NT2/D1 (cell line): Measurements from ENCODE around the gene RBFOX1.

Source experiments
- DNase-seq: peaks from one replicate; pipeline ENCODE4 v3.0.0-alpha.2; 2011; ENCODE audit warnings: low read depth, low spot score
- H3K27me3 ChIP-seq: 2 replicates; pipeline ENCODE4 v1.6.0; 2011; ENCODE audit warnings: mild to moderate bottlenecking; ENCODE audit not compliant: insufficient read length, insufficient read depth
- H3K36me3 ChIP-seq: 2 replicates; pipeline ENCODE4 v1.6.1; 2011; ENCODE audit warnings: mild to moderate bottlenecking, low read length, mixed read lengths; ENCODE audit not compliant: insufficient read depth, insufficient read length
- H3K4me1 ChIP-seq: 2 replicates; pipeline ENCODE4 v1.5.1; 2011; ENCODE audit not compliant: insufficient read depth, insufficient read length
- H3K4me3 ChIP-seq: 2 replicates; pipeline ENCODE4 v1.5.1; 2011; ENCODE audit warnings: low read depth; ENCODE audit not compliant: insufficient read length
- H3K9ac ChIP-seq: 2 replicates; pipeline ENCODE4 v1.6.0; 2011; ENCODE audit warnings: low read depth; ENCODE audit not compliant: insufficient read length
- H3K9me3 ChIP-seq: 2 replicates; pipeline ENCODE4 v1.5.1; 2011; ENCODE audit warnings: mild to moderate bottlenecking, low read length; ENCODE audit not compliant: insufficient read depth
- SUZ12 ChIP-seq: IDR thresholded peaks from 2 replicates; pipeline ENCODE4 v1.6.1; 2011; ENCODE audit not compliant: insufficient read length, insufficient read depth; ENCODE audit errors: extremely low read depth
- YY1 ChIP-seq: IDR thresholded peaks from 2 replicates; pipeline ENCODE4 v1.6.1; 2011; ENCODE audit not compliant: insufficient read length, insufficient read depth
- ZNF274 ChIP-seq: IDR thresholded peaks from 2 replicates; pipeline ENCODE4 v1.6.1; 2011; ENCODE audit warnings: mild to moderate bottlenecking, low read depth, low read length

RBFOX1 gene

DNA sequence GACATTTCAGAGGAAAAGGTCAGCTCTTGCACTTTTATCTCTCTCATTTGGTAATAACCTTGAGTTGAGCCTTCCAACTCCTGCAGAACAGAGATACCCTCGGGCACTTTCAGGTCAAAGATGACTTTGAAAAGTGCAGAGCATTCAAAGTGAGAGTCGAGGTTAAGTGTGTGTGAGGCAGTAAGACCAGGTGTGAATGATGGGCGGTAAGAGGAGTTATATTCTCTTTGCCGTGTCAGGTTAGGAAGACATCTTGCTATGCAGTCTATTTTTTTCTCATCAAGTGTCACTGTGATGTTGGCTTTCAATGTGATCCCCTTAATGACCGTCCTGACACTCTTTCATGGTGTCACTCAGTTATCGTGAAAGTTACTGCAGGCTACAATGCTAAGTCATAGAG is 248.5 kb downstream of the RBFOX1 start:
- H3K4me1 ChIP-seq = no peaks in the 10 kb centered on the region
- H3K4me3 ChIP-seq = no peak overlapping the region
- TF ChIP-seq SUZ12 = no peak
- no peak for TF ChIP-seq ZNF274
- TF ChIP-seq YY1 = no peak
- no peaks in the 10 kb centered on the region for H3K27me3 ChIP-seq
- H3K36me3 ChIP-seq = no peaks in the 10 kb centered on the region
- H3K9ac ChIP-seq = no peak overlapping the region
- H3K9me3 ChIP-seq = no peaks in the 10 kb centered on the region
- no peak for DNase-seq

- no peaks in the 10 kb centered on the region for H3K36me3 ChIP-seq
- H3K9ac ChIP-seq = no peak overlapping the region
- TF ChIP-seq SUZ12 (no peak), ZNF274 (no peak), YY1 (no peak)
- DNase-seq = no peak
- no peak overlapping the region for H3K4me3 ChIP-seq
- H3K27me3 ChIP-seq = no peaks in the 10 kb centered on the region
- no peaks in the 10 kb centered on the region for H3K4me1 ChIP-seq
- no peaks in the 10 kb centered on the region for H3K9me3 ChIP-seq
Measured at GRCh38 chr16:7583396-7583795, 250.8 kb downstream of the RBFOX1 start.

- H3K9me3 ChIP-seq = no peaks in the 10 kb centered on the region
- no peak for DNase-seq
- no peaks in the 10 kb centered on the region for H3K27me3 ChIP-seq
- H3K4me1 ChIP-seq = no peaks in the 10 kb centered on the region
- H3K36me3 ChIP-seq = no peaks in the 10 kb centered on the region
- no peak overlapping the region for H3K9ac ChIP-seq
- no peak overlapping the region for H3K4me3 ChIP-seq
- TF ChIP-seq ZNF274 (no peak), YY1 (no peak), SUZ12 (no peak)
Measured at GRCh38 chr16:7584561-7584960, 251.9 kb downstream of the RBFOX1 start.

DNA sequence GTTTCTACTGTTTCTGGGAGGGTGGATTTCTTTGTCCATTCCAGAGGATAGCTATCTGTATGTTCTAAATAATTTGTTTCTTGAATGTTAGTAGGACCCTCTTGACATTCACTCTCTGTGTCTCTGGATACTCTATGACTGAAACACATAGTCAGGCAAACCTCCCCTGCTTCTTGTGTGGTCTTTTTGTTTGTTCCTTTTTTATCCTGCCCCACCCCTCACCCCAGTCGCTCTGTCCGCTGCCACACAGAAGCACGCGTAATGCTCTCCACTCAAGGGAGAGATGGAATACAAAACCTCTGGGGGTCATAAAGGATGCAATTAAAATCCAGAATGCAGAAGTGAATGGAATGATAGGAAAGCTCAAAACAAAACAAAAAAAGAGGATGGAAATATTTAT is 253.1 kb downstream of the RBFOX1 start:
- Histone ChIP-seq H3K4me3 (no peak overlapping the region), H3K9ac (no peak overlapping the region)
- no peak for DNase-seq

GRCh38 chr16:7590934-7591333 is 258.3 kb downstream of the RBFOX1 start:
- Histone ChIP-seq H3K4me3 (no peak overlapping the region), H3K4me1 (no peaks in the 10 kb centered on the region), H3K27me3 (no peaks in the 10 kb centered on the region), H3K36me3 (no peaks in the 10 kb centered on the region), H3K9me3 (no peaks in the 10 kb centered on the region), H3K9ac (no peak overlapping the region)
- TF ChIP-seq ZNF274 = no peak
- no peak for TF ChIP-seq SUZ12
- TF ChIP-seq YY1 = no peak
- no peak for DNase-seq

More for the DNA sequence above, 253.1 kb downstream of the RBFOX1 start:
- no peaks in the 10 kb centered on the region for H3K9me3 ChIP-seq
- H3K4me1 ChIP-seq = no peaks in the 10 kb centered on the region
- H3K36me3 ChIP-seq = no peaks in the 10 kb centered on the region
- no peak for TF ChIP-seq SUZ12
- TF ChIP-seq YY1 = no peak
- no peak for TF ChIP-seq ZNF274
- H3K27me3 ChIP-seq = no peaks in the 10 kb centered on the region

DNA sequence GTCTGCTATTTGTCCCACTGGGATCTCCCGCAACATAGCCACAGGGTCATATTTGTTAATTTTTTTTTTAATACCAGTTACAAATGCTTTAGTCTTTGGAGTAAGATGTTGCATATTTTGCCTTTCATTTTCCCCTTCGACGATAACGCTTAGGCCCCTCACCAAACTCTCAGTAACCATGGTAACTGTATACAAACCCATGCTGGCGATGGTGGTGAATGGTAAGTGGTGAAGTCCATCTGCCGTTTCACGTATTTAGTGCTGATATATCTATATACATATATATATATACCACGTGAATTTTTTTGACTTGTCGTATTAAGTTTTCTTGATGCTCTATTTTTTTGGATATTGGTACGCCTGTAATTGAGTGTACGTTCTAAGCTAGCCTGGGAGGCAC is 263.7 kb downstream of the RBFOX1 start:
- no peak overlapping the region for H3K9ac ChIP-seq
- DNase-seq = no peak
- TF ChIP-seq ZNF274 (no peak), SUZ12 (no peak), YY1 (no peak)
- H3K4me1 ChIP-seq = no peaks in the 10 kb centered on the region
- no peaks in the 10 kb centered on the region for H3K9me3 ChIP-seq
- no peak overlapping the region for H3K4me3 ChIP-seq
- no peaks in the 10 kb centered on the region for H3K27me3 ChIP-seq
- H3K36me3 ChIP-seq = no peaks in the 10 kb centered on the region

- no peaks in the 10 kb centered on the region for H3K9me3 ChIP-seq
- TF ChIP-seq ZNF274 (no peak), YY1 (no peak), SUZ12 (no peak)
- no peak for DNase-seq
- no peak overlapping the region for H3K4me3 ChIP-seq
- H3K27me3 ChIP-seq = no peaks in the 10 kb centered on the region
- no peaks in the 10 kb centered on the region for H3K36me3 ChIP-seq
- no peak overlapping the region for H3K9ac ChIP-seq
- no peaks in the 10 kb centered on the region for H3K4me1 ChIP-seq
Measured at GRCh38 chr16:7597677-7598076, 265.0 kb downstream of the RBFOX1 start.

- H3K9ac ChIP-seq = no peak overlapping the region
- H3K27me3 ChIP-seq = no peaks in the 10 kb centered on the region
- H3K36me3 ChIP-seq = no peaks in the 10 kb centered on the region
- no peaks in the 10 kb centered on the region for H3K9me3 ChIP-seq
- H3K4me1 ChIP-seq = no peaks in the 10 kb centered on the region
- no peak for DNase-seq
- TF ChIP-seq YY1 (no peak), SUZ12 (no peak), ZNF274 (no peak)
- H3K4me3 ChIP-seq = no peak overlapping the region
Measured at GRCh38 chr16:7601100-7601499, 268.5 kb downstream of the RBFOX1 start.
